ENCODE results near the gene PRRG2. TPM values are rescaled to one million over a fixed set of nuclear protein-coding genes. Genes with fewer than 3 reads are reported as not detected.
A peak's percentile ranks its signal among the peaks of the same experiment; 100 is the strongest.
"Not testable (repeated sequence)": the region's sequence is repeated elsewhere in the genome, so short reads cannot be mapped to it uniquely, and the experiment has no call there.

PRRG2 gene
- total RNA-seq, 5 donors from 2014 or later (not counting 1 experiment from before 2014, with no cell fraction given) = 0.37 to 1.7 (median 1.2) TPM

GRCh38 chr19:49631610-49632192 is 50.6 kb downstream of the PRRG2 start:
- no peaks in the 10 kb centered on the region for H3K27me3 ChIP-seq (replicated peaks in 1 of 2; ENCODE audit: control insufficient read depth in 2 of 2, extremely low read depth in 1 of 2, insufficient read depth in 2 of 2, low read length in 1 of 2)
- Mint-ChIP-seq H3K4me3 (no peak overlapping the region), H3K9me3 (no peaks in the 10 kb centered on the region), H3K4me1 (peaks cover 0 to 7% (median 3%) of the 10 kb centered on the region in 3 donors), H3K27me3 (no peaks in the 10 kb centered on the region), H3K27ac (peak overlapping the region; percentile 11 to 34), H3K36me3 (peaks cover 5% of the 10 kb centered on the region)
- POLR2A ChIA-PET = no interaction called here
- H3K4me1 ChIP-seq (ENCODE audit: control insufficient read depth in 1 of 2, extremely low read depth in 1 of 2, insufficient read depth in 2 of 2, low read length in 2 of 2) = no peaks in the 10 kb centered on the region
- ATAC-seq (replicated peaks in 1 of 4) (no peak), DNase-seq (no peak)
- no peak overlapping the region for H3K4me3 ChIP-seq (ENCODE audit: control insufficient read depth in 1 of 2, extremely low read depth in 1 of 2, low read length in 1 of 2)
- H3K36me3 ChIP-seq (ENCODE audit: control insufficient read depth in 2 of 2, extremely low read depth in 1 of 2, insufficient read depth in 1 of 2, low read length in 1 of 2) = peaks cover 0 to 4% of the 10 kb centered on the region in 2 donors
- no peak overlapping the region for H3K27ac ChIP-seq (ENCODE audit: low read length)
- H3K9me3 ChIP-seq = no peaks in the 10 kb centered on the region
- CTCF ChIA-PET = interaction anchor here in 1 of 2 donors (0.6 kb wide), 1 partner anchor 83 kb away, joined by 3 read pairs; no protein-coding TSS in a partner anchor
- 94% methylated on average over 9 of the region's 19 CpGs for WGBS (ENCODE audit: insufficient coverage)

GRCh38 chr19:49632576-49632975 is 51.5 kb downstream of the PRRG2 start:
- WGBS (ENCODE audit: insufficient coverage) = 80% methylated on average over 1 of the region's 5 CpGs
- no peak overlapping the region for H3K4me3 Mint-ChIP-seq
- Histone ChIP-seq H3K36me3 (ENCODE audit: control insufficient read depth in 2 of 2, extremely low read depth in 1 of 2, insufficient read depth in 1 of 2, low read length in 1 of 2) (no peaks in the 10 kb centered on the region), H3K9me3 (no peaks in the 10 kb centered on the region), H3K27ac (ENCODE audit: low read length) (no peak overlapping the region), H3K27me3 (replicated peaks in 1 of 2; ENCODE audit: control insufficient read depth in 2 of 2, extremely low read depth in 1 of 2, insufficient read depth in 2 of 2, low read length in 1 of 2) (no peaks in the 10 kb centered on the region), H3K4me1 (ENCODE audit: control insufficient read depth in 1 of 2, extremely low read depth in 1 of 2, insufficient read depth in 2 of 2, low read length in 2 of 2) (no peaks in the 10 kb centered on the region), H3K4me3 (ENCODE audit: control insufficient read depth in 1 of 2, extremely low read depth in 1 of 2, low read length in 1 of 2) (no peak overlapping the region)
- no peak overlapping the region for H3K27ac Mint-ChIP-seq
- ATAC-seq (replicated peaks in 1 of 4) (no peak), DNase-seq (no peak)
- POLR2A ChIA-PET = no interaction called here
- no peaks in the 10 kb centered on the region for H3K36me3 Mint-ChIP-seq
- H3K4me1 Mint-ChIP-seq = peaks cover 3 to 8% (median 4%) of the 10 kb centered on the region in 3 donors
- CTCF ChIA-PET = interaction anchor here (0.6 kb wide), 2 partner anchors 21 to 44 kb away, joined by 3 to 5 read pairs; no protein-coding TSS in a partner anchor
- no peaks in the 10 kb centered on the region for H3K9me3 Mint-ChIP-seq
- no peaks in the 10 kb centered on the region for H3K27me3 Mint-ChIP-seq

GRCh38 chr19:49633273-49633672 is 52.2 kb downstream of the PRRG2 start:
- H3K4me1 ChIP-seq (ENCODE audit: control insufficient read depth in 1 of 2, extremely low read depth in 1 of 2, insufficient read depth in 2 of 2, low read length in 2 of 2); H3K27me3 Mint-ChIP-seq; H3K4me3 Mint-ChIP-seq; H3K4me3 ChIP-seq (ENCODE audit: control insufficient read depth in 1 of 2, extremely low read depth in 1 of 2, low read length in 1 of 2); H3K36me3 Mint-ChIP-seq; H3K36me3 ChIP-seq (ENCODE audit: control insufficient read depth in 2 of 2, extremely low read depth in 1 of 2, insufficient read depth in 1 of 2, low read length in 1 of 2); ATAC-seq (replicated peaks in 1 of 4); H3K27ac ChIP-seq (ENCODE audit: low read length); H3K9me3 Mint-ChIP-seq; H3K9me3 ChIP-seq; H3K27me3 ChIP-seq (replicated peaks in 1 of 2; ENCODE audit: control insufficient read depth in 2 of 2, extremely low read depth in 1 of 2, insufficient read depth in 2 of 2, low read length in 1 of 2); POLR2A ChIA-PET; DNase-seq: not testable (repeated sequence)
- peaks cover 8 to 14% (median 11%) of the 10 kb centered on the region in 3 donors for H3K4me1 Mint-ChIP-seq
- peak overlapping the region in 1 of 2 donors; percentile 4 for H3K27ac Mint-ChIP-seq
- CTCF ChIA-PET = interaction anchor here (0.6 kb wide), 2 partner anchors 22 to 44 kb away, joined by 3 to 5 read pairs; no protein-coding TSS in a partner anchor
- WGBS (ENCODE audit: insufficient coverage) = 98% methylated on average over 7 of the region's 9 CpGs

GRCh38 chr19:49635530-49636232 is 54.6 kb downstream of the PRRG2 start:
- DNase-seq (no peak), ATAC-seq (replicated peaks in 1 of 4) (no peak)
- no peak overlapping the region for H3K4me3 ChIP-seq (ENCODE audit: control insufficient read depth in 1 of 2, extremely low read depth in 1 of 2, low read length in 1 of 2)
- Mint-ChIP-seq H3K4me1 (peaks cover 24 to 36% (median 31%) of the 10 kb centered on the region in 3 donors), H3K27ac (peak overlapping the region in 1 of 2 donors; percentile 70), H3K4me3 (no peak overlapping the region), H3K9me3 (no peaks in the 10 kb centered on the region), H3K36me3 (no peaks in the 10 kb centered on the region), H3K27me3 (no peaks in the 10 kb centered on the region)
- H3K9me3 ChIP-seq = no peaks in the 10 kb centered on the region
- peaks cover 4 to 24% of the 10 kb centered on the region in 2 experiments for H3K4me1 ChIP-seq (ENCODE audit: control insufficient read depth in 1 of 2, extremely low read depth in 1 of 2, insufficient read depth in 2 of 2, low read length in 2 of 2)
- ChIA-PET CTCF (no interaction called here), POLR2A (interaction anchor here in 1 of 2 donors (0.6 kb wide), 1 partner anchor 30 kb away, joined by 3 read pairs; no protein-coding TSS in a partner anchor)
- H3K27ac ChIP-seq (ENCODE audit: low read length) = no peak overlapping the region
- no peaks in the 10 kb centered on the region for H3K27me3 ChIP-seq (replicated peaks in 1 of 2; ENCODE audit: control insufficient read depth in 2 of 2, extremely low read depth in 1 of 2, insufficient read depth in 2 of 2, low read length in 1 of 2)
- 75% methylated on average over 19 of the region's 24 CpGs for WGBS (ENCODE audit: insufficient coverage)
- H3K36me3 ChIP-seq (ENCODE audit: control insufficient read depth in 2 of 2, extremely low read depth in 1 of 2, insufficient read depth in 1 of 2, low read length in 1 of 2) = no peaks in the 10 kb centered on the region

- 81% methylated on average over 27 of the region's 30 CpGs for WGBS (ENCODE audit: insufficient coverage)
Measured at GRCh38 chr19:49636233-49636932, 55.3 kb downstream of the PRRG2 start.

More at GRCh38 chr19:49636233-49636932, 55.3 kb downstream of the PRRG2 start:
- no peaks in the 10 kb centered on the region for H3K36me3 ChIP-seq (ENCODE audit: control insufficient read depth in 2 of 2, extremely low read depth in 1 of 2, insufficient read depth in 1 of 2, low read length in 1 of 2)
- H3K9me3 ChIP-seq = no peaks in the 10 kb centered on the region
- H3K9me3 Mint-ChIP-seq = no peaks in the 10 kb centered on the region
- CTCF ChIA-PET = no interaction called here
- no peak for ATAC-seq (replicated peaks in 1 of 4)
- peaks cover 26 to 38% (median 38%) of the 10 kb centered on the region in 3 donors for H3K4me1 Mint-ChIP-seq
- peaks cover 7 to 31% of the 10 kb centered on the region in 2 experiments for H3K4me1 ChIP-seq (ENCODE audit: control insufficient read depth in 1 of 2, extremely low read depth in 1 of 2, insufficient read depth in 2 of 2, low read length in 2 of 2)
- POLR2A ChIA-PET = no interaction called here
- H3K27ac Mint-ChIP-seq = peak overlapping the region in 1 of 2 donors; percentile 70
- DNase-seq = no peak
- H3K4me3 ChIP-seq (ENCODE audit: control insufficient read depth in 1 of 2, extremely low read depth in 1 of 2, low read length in 1 of 2) = no peak overlapping the region
- H3K27me3 ChIP-seq (replicated peaks in 1 of 2; ENCODE audit: control insufficient read depth in 2 of 2, extremely low read depth in 1 of 2, insufficient read depth in 2 of 2, low read length in 1 of 2) = no peaks in the 10 kb centered on the region
- H3K36me3 Mint-ChIP-seq = no peaks in the 10 kb centered on the region
- no peak overlapping the region for H3K4me3 Mint-ChIP-seq
- no peak overlapping the region for H3K27ac ChIP-seq (ENCODE audit: low read length)
- no peaks in the 10 kb centered on the region for H3K27me3 Mint-ChIP-seq
